PFSK-1 (cell line): Measurements from ENCODE around the gene SORBS1.

Experiments used
- FOXP2 ChIP-seq: optimal IDR thresholded peaks from 2 replicates; pipeline ENCODE3; 2011; ENCODE audit warnings: borderline replicate concordance, control low read depth, inconsistent platforms; ENCODE audit not compliant: insufficient read depth; ENCODE audit errors: extremely low read length, extremely low read depth
- POLR2AphosphoS5 ChIP-seq: IDR thresholded peaks from 2 replicates; pipeline ENCODE4 v1.6.1; 2012; ENCODE audit warnings: low read depth, mild to moderate bottlenecking, control low read depth, low read length, moderate library complexity
- SIN3A ChIP-seq: IDR thresholded peaks from 2 replicates; pipeline ENCODE4 v1.6.1; 2012; ENCODE audit warnings: mild to moderate bottlenecking, low read length, moderate library complexity, borderline replicate concordance; ENCODE audit not compliant: insufficient read depth
- TAF1 ChIP-seq: IDR thresholded peaks from 2 replicates; pipeline ENCODE4 v1.6.1; 2012; ENCODE audit warnings: low read length, control low read depth, borderline replicate concordance; ENCODE audit not compliant: insufficient read depth
- TF ChIP-seq, protein P1 (sequence below), 2 experiments: IDR thresholded peaks; 2 replicates each; pipeline versions ENCODE4 v1.6.1 to v1.8.0; 2011 to 2012; ENCODE audit warnings: low read depth in 2 of 2, low read length in 2 of 2, control low read depth in 1 of 2, inconsistent platforms in 1 of 2, mild to moderate bottlenecking in 1 of 2, moderate library complexity in 1 of 2; ENCODE audit not compliant: insufficient read depth in 1 of 2

The SORBS1 gene

GRCh38 chr10:95337423-95338160 lies 223.6 kb downstream of the SORBS1 start:
- no peak for TF ChIP-seq FOXP2
- TF ChIP-seq SIN3A, result no peak

DNA sequence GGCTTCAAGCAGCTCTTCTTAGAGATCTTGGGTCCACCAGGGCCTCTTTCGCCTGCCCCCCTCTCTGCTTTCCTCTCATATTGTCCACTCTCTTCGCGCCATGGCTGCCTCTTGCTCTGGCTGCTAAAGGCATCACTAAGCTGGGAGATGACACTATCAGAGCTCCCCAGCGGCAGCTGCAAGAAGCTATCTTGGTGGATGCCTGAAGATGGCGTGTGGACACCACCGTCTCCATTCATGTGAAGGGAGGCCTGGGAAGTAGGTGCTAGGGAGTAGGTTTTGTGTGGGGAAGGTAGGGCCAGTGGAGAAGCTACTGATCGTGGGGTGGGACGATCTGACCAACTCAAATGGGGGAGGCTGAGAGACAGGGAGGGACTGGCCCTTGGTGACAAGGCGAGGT lies 224.5 kb downstream of the SORBS1 start:
- TF ChIP-seq POLR2AphosphoS5 (no peak), FOXP2 (no peak), SIN3A (no peak), TAF1 (no peak)
- TF ChIP-seq, protein P1, sequence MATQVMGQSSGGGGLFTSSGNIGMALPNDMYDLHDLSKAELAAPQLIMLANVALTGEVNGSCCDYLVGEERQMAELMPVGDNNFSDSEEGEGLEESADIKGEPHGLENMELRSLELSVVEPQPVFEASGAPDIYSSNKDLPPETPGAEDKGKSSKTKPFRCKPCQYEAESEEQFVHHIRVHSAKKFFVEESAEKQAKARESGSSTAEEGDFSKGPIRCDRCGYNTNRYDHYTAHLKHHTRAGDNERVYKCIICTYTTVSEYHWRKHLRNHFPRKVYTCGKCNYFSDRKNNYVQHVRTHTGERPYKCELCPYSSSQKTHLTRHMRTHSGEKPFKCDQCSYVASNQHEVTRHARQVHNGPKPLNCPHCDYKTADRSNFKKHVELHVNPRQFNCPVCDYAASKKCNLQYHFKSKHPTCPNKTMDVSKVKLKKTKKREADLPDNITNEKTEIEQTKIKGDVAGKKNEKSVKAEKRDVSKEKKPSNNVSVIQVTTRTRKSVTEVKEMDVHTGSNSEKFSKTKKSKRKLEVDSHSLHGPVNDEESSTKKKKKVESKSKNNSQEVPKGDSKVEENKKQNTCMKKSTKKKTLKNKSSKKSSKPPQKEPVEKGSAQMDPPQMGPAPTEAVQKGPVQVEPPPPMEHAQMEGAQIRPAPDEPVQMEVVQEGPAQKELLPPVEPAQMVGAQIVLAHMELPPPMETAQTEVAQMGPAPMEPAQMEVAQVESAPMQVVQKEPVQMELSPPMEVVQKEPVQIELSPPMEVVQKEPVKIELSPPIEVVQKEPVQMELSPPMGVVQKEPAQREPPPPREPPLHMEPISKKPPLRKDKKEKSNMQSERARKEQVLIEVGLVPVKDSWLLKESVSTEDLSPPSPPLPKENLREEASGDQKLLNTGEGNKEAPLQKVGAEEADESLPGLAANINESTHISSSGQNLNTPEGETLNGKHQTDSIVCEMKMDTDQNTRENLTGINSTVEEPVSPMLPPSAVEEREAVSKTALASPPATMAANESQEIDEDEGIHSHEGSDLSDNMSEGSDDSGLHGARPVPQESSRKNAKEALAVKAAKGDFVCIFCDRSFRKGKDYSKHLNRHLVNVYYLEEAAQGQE (IDR thresholded peaks at IDR 0.05; ENCODE audit: insufficient read depth in 1 of 2, low read depth in 2 of 2, low read length in 2 of 2), result no peak

DNA sequence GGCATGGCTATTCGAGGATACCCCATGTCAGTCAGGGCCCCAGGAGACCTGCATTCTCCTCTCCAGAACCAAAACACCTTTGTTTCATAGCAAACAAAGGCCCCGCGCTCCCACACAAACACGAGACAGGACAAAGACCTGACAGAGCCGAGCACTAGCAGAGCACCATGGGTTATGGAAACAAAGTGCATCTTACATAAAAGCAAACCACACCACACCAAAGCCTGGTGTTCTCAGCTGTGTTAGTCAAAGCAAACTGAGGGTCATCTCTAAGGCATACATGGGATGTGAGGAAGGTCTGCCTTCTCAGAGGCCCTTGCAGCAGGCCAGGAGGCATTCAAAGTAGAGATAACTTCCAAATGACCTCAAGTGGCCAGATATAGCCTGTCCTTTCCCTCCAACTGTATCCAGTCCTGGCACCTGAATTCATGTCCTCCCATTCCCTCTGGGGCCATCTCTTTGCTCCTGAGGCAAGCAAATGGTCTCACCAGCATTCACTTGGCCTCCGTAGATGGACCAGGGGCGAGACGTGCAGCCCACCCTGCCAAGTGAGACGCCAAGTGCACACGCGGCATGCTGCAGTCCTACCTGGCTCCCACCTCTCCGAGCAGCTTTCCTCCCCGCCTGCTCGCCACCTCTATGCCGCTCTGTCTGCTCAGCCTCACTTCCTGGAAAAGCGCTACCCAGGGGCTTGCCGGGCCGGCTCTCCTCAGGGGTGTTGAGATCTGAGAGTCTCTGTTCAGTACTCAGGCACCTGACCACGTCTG lies 225.1 kb downstream of the SORBS1 start:
- TF ChIP-seq, protein P1 (IDR thresholded peaks at IDR 0.05; ENCODE audit: insufficient read depth in 1 of 2, low read depth in 2 of 2, low read length in 2 of 2), result no peak
- no peak for TF ChIP-seq SIN3A
- no peak for TF ChIP-seq FOXP2

GRCh38 chr10:95334805-95335144 lies 226.4 kb downstream of the SORBS1 start:
- TF ChIP-seq SIN3A (no peak), POLR2AphosphoS5 (no peak), TAF1 (no peak), FOXP2 (no peak)

DNA sequence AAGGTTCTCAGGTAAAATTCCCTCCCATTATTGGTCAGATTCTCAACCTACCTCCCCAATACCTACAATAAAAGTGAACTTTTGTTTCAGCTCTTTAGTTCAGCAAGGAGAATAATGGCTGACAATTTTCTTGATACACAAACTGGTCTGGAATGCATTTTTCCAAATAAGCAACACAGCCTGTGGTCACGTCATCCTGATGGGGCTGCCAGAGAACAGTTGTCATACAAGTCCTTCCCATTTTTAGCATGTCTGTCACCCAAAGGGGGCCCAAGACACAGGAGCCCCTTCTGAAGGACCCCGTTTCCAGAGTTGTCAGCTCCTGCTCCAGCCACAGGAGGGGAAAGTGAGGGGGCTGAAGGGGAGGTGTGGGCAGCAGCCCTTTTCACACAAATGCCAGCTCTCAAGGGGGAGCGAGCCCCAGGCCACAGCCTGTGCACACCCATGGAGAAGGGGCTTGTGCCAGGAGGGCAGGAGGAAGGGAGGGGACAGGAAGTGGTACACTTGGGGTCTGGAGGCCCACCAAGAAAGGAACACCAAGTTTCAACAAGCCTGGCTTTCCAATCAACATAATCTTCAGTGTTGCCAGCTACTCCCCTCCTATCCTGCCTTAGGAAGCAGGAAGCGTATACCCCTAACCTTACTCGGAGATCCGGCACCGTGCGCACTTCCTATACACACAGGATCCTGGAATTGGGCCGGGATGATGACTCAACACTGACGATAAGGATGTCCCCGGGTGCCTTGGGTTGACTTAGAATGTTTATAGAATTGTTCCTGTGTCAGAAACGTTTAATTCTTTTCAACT lies 227.0 kb downstream of the SORBS1 start:
- TF ChIP-seq TAF1 (no peak), SIN3A (no peak), POLR2AphosphoS5 (no peak), FOXP2 (no peak)
- TF ChIP-seq, protein P1 (IDR thresholded peaks at IDR 0.05; ENCODE audit: insufficient read depth in 1 of 2, low read depth in 2 of 2, low read length in 2 of 2), result 0 out of 4 replicates have a peak, but pooled peaks of 1 of the 2 experiments have one; percentile 18

DNA sequence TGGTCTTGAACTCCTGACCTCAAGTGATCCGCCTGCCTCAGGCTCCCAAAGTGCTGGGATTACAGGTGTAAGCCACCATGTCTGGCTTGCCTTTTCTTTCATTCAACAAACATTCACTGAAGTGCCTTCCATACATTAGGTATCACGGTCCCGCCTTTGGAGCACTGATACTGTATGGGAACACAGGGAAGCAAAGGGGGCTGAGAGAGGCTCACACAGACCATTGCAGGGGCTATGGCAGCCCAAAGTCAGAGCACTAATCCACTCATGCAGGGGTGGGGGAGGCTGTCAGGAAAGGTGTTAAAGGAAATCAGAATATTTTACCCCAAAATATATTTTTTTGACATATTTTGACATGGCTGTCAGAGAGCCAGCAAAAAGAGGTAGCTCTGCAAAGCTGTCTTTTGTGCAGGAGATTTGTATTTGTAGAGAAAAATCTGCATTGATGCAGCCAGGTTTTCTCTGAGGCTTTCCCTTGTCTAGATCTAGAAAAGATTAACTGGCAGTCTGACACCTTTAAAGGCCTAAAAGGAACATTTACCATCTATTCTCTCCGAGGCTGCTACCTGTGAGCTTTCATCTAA lies 228.4 kb downstream of the SORBS1 start:
- TF ChIP-seq TAF1, result no peak
- no peak for TF ChIP-seq POLR2AphosphoS5
- TF ChIP-seq, protein P1 (IDR thresholded peaks at IDR 0.05; ENCODE audit: insufficient read depth in 1 of 2, low read depth in 2 of 2, low read length in 2 of 2), result no peak
